Kidney (tissue), 14 donors: ENCODE measurements around the gene PNMA8C. TPM values are rescaled to one million over a fixed set of nuclear protein-coding genes. Genes with fewer than 3 reads are reported as not detected.

Source experiments
- DNase-seq, 5 donors: peaks; one replicate each; pipeline ENCODE4 v3.0.0-alpha.2; 2013 to 2020
- FAIRE-seq: peaks from 2 replicates; lab custom pipeline; 2012; peaks lifted over from hg19 to GRCh38; lab: Jason Lieb, UNC
- H3K27ac ChIP-seq, 2 donors: one replicate each; pipeline ENCODE4 v1.7.0; 2013; ENCODE audit warnings: low read depth in 2 of 2, low read length in 2 of 2, inconsistent platforms in 1 of 2
- H3K27me3 ChIP-seq: one replicate; pipeline ENCODE4 v1.7.1; 2013; ENCODE audit warnings: low read length, inconsistent platforms; ENCODE audit not compliant: control insufficient read depth, insufficient read depth
- H3K36me3 ChIP-seq, 3 donors: one replicate each; pipeline versions ENCODE4 v1.7.0 to v1.7.1; 2013; ENCODE audit warnings: low read length in 3 of 3, control low read depth in 1 of 3, inconsistent platforms in 1 of 3; ENCODE audit not compliant: insufficient read depth in 3 of 3, control insufficient read depth in 2 of 3
- H3K4me1 ChIP-seq, 3 donors: one replicate each; pipeline versions ENCODE4 v1.7.0 to v1.7.1; 2013; ENCODE audit warnings: low read length in 3 of 3, inconsistent platforms in 1 of 3, low read depth in 1 of 3; ENCODE audit not compliant: control insufficient read depth in 2 of 3, insufficient read depth in 2 of 3
- H3K4me3 ChIP-seq, 3 donors: one replicate each; pipeline versions ENCODE4 v1.7.0 to v1.8.1; 2013; ENCODE audit warnings: low read length in 3 of 3, control low read depth in 1 of 3, inconsistent platforms in 1 of 3
- H3K9ac ChIP-seq, 3 donors: one replicate each; pipeline versions ENCODE4 v1.7.0 to v1.7.1; 2013; ENCODE audit warnings: low read length in 3 of 3, control low read depth in 1 of 3, inconsistent platforms in 1 of 3
- H3K9me3 ChIP-seq, 3 donors: one replicate each; pipeline versions ENCODE4 v1.7.0 to v1.7.1; 2013; ENCODE audit warnings: low read length in 3 of 3, control low read depth in 1 of 3, inconsistent platforms in 1 of 3; ENCODE audit not compliant: control insufficient read depth in 2 of 3, insufficient read depth in 1 of 3
- intact Hi-C: fragments of 100-400 bp; cut with DNase I; formaldehyde crosslinking; loops from one replicate; pipeline ENCODE4 v1.11.1; 2022
- polyA plus RNA-seq: library from polyadenylated mRNA; stranded (reverse); fragments of 350-450 nt; fragmentation: Illumina TruSeq; extraction: RNeasy Lipid Tissue Mini Kit (QIAGEN cat#74804); gene quantifications from one replicate; pipeline ENCODE4 v1.2.3, GENCODE V29; 2014; ENCODE audit warnings: low read depth, low replicate concordance; ENCODE audit not compliant: insufficient read depth
- total RNA-seq: library from RNA; stranded (reverse); fragmentation: NEBNext Ultra II Directional; extraction: Animal tissue kit (Norgen Biotek cat#: 25700); gene quantifications from one replicate; pipeline ENCODE4 v1.2.1, GENCODE V29; 2021
- TF ChIP-seq, protein P1 (sequence below): IDR thresholded peaks from 3 replicates; pipeline ENCODE4 v1.5.1; 2012; ENCODE audit warnings: mild to moderate bottlenecking, moderate library complexity, borderline replicate concordance; ENCODE audit not compliant: insufficient read depth; ENCODE audit errors: extremely low read depth
- donor health status: control.
- donor health status: control.
- donor health status: control.
- donor health status: control.
- donor health status: control.
- donor health status: DM: yes; HTN: yes; CAD: no.
- donor health status: Normal renal cell carcinoma (clear cell type).

PNMA8C gene
- total and polyA plus RNA-seq, 2 donors from 2014 or later: 0.09 TPM

- DNase-seq (no peak), FAIRE-seq (no peak)
- no peaks in the 10 kb centered on the region for H3K27me3 ChIP-seq
- no peaks in the 10 kb centered on the region for H3K9me3 ChIP-seq
- TF ChIP-seq, protein P1, sequence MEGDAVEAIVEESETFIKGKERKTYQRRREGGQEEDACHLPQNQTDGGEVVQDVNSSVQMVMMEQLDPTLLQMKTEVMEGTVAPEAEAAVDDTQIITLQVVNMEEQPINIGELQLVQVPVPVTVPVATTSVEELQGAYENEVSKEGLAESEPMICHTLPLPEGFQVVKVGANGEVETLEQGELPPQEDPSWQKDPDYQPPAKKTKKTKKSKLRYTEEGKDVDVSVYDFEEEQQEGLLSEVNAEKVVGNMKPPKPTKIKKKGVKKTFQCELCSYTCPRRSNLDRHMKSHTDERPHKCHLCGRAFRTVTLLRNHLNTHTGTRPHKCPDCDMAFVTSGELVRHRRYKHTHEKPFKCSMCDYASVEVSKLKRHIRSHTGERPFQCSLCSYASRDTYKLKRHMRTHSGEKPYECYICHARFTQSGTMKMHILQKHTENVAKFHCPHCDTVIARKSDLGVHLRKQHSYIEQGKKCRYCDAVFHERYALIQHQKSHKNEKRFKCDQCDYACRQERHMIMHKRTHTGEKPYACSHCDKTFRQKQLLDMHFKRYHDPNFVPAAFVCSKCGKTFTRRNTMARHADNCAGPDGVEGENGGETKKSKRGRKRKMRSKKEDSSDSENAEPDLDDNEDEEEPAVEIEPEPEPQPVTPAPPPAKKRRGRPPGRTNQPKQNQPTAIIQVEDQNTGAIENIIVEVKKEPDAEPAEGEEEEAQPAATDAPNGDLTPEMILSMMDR: no peak
- no peaks in the 10 kb centered on the region for H3K4me1 ChIP-seq
- no peak overlapping the region for H3K27ac ChIP-seq
- no peak overlapping the region for H3K4me3 ChIP-seq
- no peaks in the 10 kb centered on the region for H3K36me3 ChIP-seq
- H3K9ac ChIP-seq: no peak overlapping the region
- intact Hi-C loops: no loop called here
These were observed 34.8 kb upstream of the PNMA8C start for GRCh38 chr19:46463516-46463915.

DNA sequence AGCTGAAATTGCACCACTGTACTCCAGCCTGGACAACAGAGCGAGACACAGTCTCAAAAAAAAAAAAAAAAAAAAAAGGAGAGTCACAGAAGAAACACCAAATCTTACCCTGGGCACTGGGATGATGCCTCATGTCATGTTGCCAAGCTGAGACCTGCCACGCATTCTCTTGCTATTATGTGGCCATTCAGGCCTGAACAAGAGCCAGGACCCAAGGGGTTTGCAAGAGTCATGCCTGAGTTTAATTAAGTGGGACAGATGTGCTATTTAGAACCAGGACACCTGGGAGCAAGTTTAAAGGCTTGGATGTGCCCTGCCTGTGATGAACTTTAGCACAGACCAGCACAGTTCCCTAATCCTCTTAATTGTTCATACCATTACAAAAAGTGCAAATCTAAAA lies 32.8 kb upstream of the PNMA8C start:
- FAIRE-seq (no peak), DNase-seq (no peak)
- intact Hi-C loops: no loop called here
- H3K27ac ChIP-seq: no peak overlapping the region
- H3K4me1 ChIP-seq: no peaks in the 10 kb centered on the region
- H3K27me3 ChIP-seq: no peaks in the 10 kb centered on the region
- H3K4me3 ChIP-seq: no peak overlapping the region
- TF ChIP-seq, protein P1: no peak
- H3K36me3 ChIP-seq: no peaks in the 10 kb centered on the region
- H3K9ac ChIP-seq: no peak overlapping the region
- H3K9me3 ChIP-seq: no peaks in the 10 kb centered on the region

GRCh38 chr19:46460981-46461380 lies 32.2 kb upstream of the PNMA8C start:
- intact Hi-C loops: no loop called here

More at GRCh38 chr19:46460981-46461380, 32.2 kb upstream of the PNMA8C start:
- H3K36me3 ChIP-seq: no peaks in the 10 kb centered on the region
- no peaks in the 10 kb centered on the region for H3K4me1 ChIP-seq
- DNase-seq: no peak
- H3K4me3 ChIP-seq: no peak overlapping the region
- no peak overlapping the region for H3K9ac ChIP-seq
- FAIRE-seq: no peak
- H3K9me3 ChIP-seq: no peaks in the 10 kb centered on the region
- H3K27ac ChIP-seq: no peak overlapping the region
- H3K27me3 ChIP-seq: no peaks in the 10 kb centered on the region
- TF ChIP-seq, protein P1: no peak
